HUES64 (cell line): ENCODE data around the gene PAAF1. TPM values are rescaled to one million over a fixed set of nuclear protein-coding genes. Genes with fewer than 3 reads are reported as not detected.

ENCODE experiments used
- H3K27ac ChIP-seq: 2 replicates; pipeline ENCODE4 v1.7.0; 2013; ENCODE audit warnings: low read depth, low read length, inconsistent platforms
- H3K27me3 ChIP-seq: 2 replicates; pipeline ENCODE4 v1.6.1; 2013; ENCODE audit warnings: mild to moderate bottlenecking, low read length; ENCODE audit not compliant: insufficient read depth
- H3K36me3 ChIP-seq: 2 replicates; pipeline ENCODE4 v1.6.1; 2013; ENCODE audit warnings: mild to moderate bottlenecking, low read length; ENCODE audit not compliant: insufficient read depth
- H3K4me1 ChIP-seq: 2 replicates; pipeline ENCODE4 v1.6.1; 2013; ENCODE audit warnings: mild to moderate bottlenecking, low read length, moderate library complexity; ENCODE audit not compliant: insufficient read depth
- H3K4me3 ChIP-seq: 2 replicates; pipeline ENCODE4 v1.5.1; 2013; ENCODE audit warnings: mild to moderate bottlenecking, low read length, moderate library complexity
- H3K9ac ChIP-seq: 2 replicates; pipeline ENCODE4 v1.6.1; 2013; ENCODE audit warnings: mild to moderate bottlenecking, low read depth, low read length
- H3K9me3 ChIP-seq: 2 replicates; pipeline ENCODE4 v1.6.1; 2013; ENCODE audit warnings: low read depth, low read length; ENCODE audit not compliant: insufficient read depth
- WGBS: fragments of 150-250, 120-280 bp; methylation state at CpG from one replicate; pipeline ENCODE4 v1.1.7; 2013; ENCODE audit warnings: missing lambda C conversion rate; 5-methylcytosine and 5-hydroxymethylcytosine counted together
- polyA plus RNA-seq, 2 experiments: library from polyadenylated mRNA; stranded (reverse); fragments of 50-300 nt; gene quantifications; one replicate each; pipeline ENCODE4 v1.2.3, GENCODE V29; 2013

The PAAF1 gene
- 13.2 TPM for polyA plus RNA-seq (2013, experiment 1 of 2)
- polyA plus RNA-seq (2013, experiment 2 of 2) = 22.6 TPM

GRCh38 chr11:73876424-73877310 lies at the start of gene PAAF1, which contains the start of gene COA4:
Gene PAAF1, plus strand, starts transcription at chr11:73876999. Its CDS starts 23 bp downstream, at chr11:73877022.
Gene COA4, minus strand, starts transcription at chr11:73876846. Its CDS starts 3,468 bp downstream, at chr11:73873378.
- no peaks in the 10 kb centered on the region for H3K9me3 ChIP-seq
- peaks cover 47% of the 10 kb centered on the region for H3K36me3 ChIP-seq
- H3K27ac ChIP-seq = peak within 1 kb of the TSS; percentile 98
- WGBS = under 1% methylated on average over 57 of the region's 57 CpGs
- peak within 1 kb of the TSS; percentile 97 for H3K9ac ChIP-seq
- H3K4me3 ChIP-seq = peak within 1 kb of the TSS; percentile 93
- H3K27me3 ChIP-seq = no peaks in the 10 kb centered on the region
- peaks cover 15% of the 10 kb centered on the region; the same call in 1 of the 2 replicates for H3K4me1 ChIP-seq

- H3K9me3 ChIP-seq = no peaks in the 10 kb centered on the region
- 75% methylated on average over 1 of the region's 1 CpG for WGBS
These were observed 46.5 kb upstream of the PAAF1 start for GRCh38 chr11:73830261-73830660.

GRCh38 chr11:73833067-73833466 lies 43.7 kb upstream of the PAAF1 start:
- no peak overlapping the region for H3K27ac ChIP-seq
- no peak overlapping the region for H3K4me3 ChIP-seq
- H3K27me3 ChIP-seq = no peaks in the 10 kb centered on the region
- H3K9me3 ChIP-seq = no peaks in the 10 kb centered on the region
- no peaks in the 10 kb centered on the region for H3K4me1 ChIP-seq
- peaks cover 10% of the 10 kb centered on the region; the same call in 1 of the 2 replicates for H3K36me3 ChIP-seq
- 88% methylated on average over 2 of the region's 2 CpGs for WGBS
- H3K9ac ChIP-seq = no peak overlapping the region

More at GRCh38 chr11:73830261-73830660, 46.5 kb upstream of the PAAF1 start:
- Histone ChIP-seq H3K4me3 (no peak overlapping the region), H3K27ac (no peak overlapping the region), H3K9ac (no peak overlapping the region), H3K27me3 (no peaks in the 10 kb centered on the region), H3K36me3 (peaks cover 28% of the 10 kb centered on the region), H3K4me1 (no peaks in the 10 kb centered on the region)

GRCh38 chr11:73838443-73839122 lies 38.2 kb upstream of the PAAF1 start:
- 0 out of 2 replicates have a peak, but pooled peaks cover 7% of the 10 kb centered on the region for H3K4me1 ChIP-seq
- no peak overlapping the region; the same call in 1 of the 2 replicates for H3K9ac ChIP-seq
- H3K36me3 ChIP-seq = peaks cover 10% of the 10 kb centered on the region; the same call in 1 of the 2 replicates
- no peak overlapping the region for H3K4me3 ChIP-seq
- 64% methylated on average over 3 of the region's 3 CpGs for WGBS
- H3K9me3 ChIP-seq = no peaks in the 10 kb centered on the region
- H3K27me3 ChIP-seq = no peaks in the 10 kb centered on the region
- H3K27ac ChIP-seq = peak overlapping the region; percentile 2; the same call in 1 of the 2 replicates

- Histone ChIP-seq H3K36me3 (peaks cover 7% of the 10 kb centered on the region; the same call in 1 of the 2 replicates), H3K27me3 (no peaks in the 10 kb centered on the region)
These were observed 37.7 kb upstream of the PAAF1 start for GRCh38 chr11:73839123-73839457.

GRCh38 chr11:73851046-73851764 lies 25.6 kb upstream of the PAAF1 start:
- no peaks in the 10 kb centered on the region for H3K9me3 ChIP-seq
- no peaks in the 10 kb centered on the region for H3K36me3 ChIP-seq
- no peak overlapping the region for H3K9ac ChIP-seq
- 100% methylated on average over 1 of the region's 3 CpGs for WGBS
- peaks cover 5% of the 10 kb centered on the region; the same call in 1 of the 2 replicates for H3K4me1 ChIP-seq
- no peaks in the 10 kb centered on the region for H3K27me3 ChIP-seq
- no peak overlapping the region for H3K4me3 ChIP-seq
- no peak overlapping the region for H3K27ac ChIP-seq

More at GRCh38 chr11:73839123-73839457, 37.7 kb upstream of the PAAF1 start:
- H3K9ac ChIP-seq = no peak overlapping the region
- H3K9me3 ChIP-seq = no peaks in the 10 kb centered on the region
- 0 out of 2 replicates have a peak, but pooled peaks cover 7% of the 10 kb centered on the region for H3K4me1 ChIP-seq
- H3K27ac ChIP-seq = no peak overlapping the region
- no peak overlapping the region for H3K4me3 ChIP-seq

GRCh38 chr11:73852049-73852448 lies 24.8 kb upstream of the PAAF1 start:
- H3K4me3 ChIP-seq = no peak overlapping the region
- no peaks in the 10 kb centered on the region for H3K36me3 ChIP-seq
- peaks cover 10% of the 10 kb centered on the region for H3K4me1 ChIP-seq
- 95% methylated on average over 3 of the region's 3 CpGs for WGBS
- H3K9ac ChIP-seq = no peak overlapping the region
- no peaks in the 10 kb centered on the region for H3K9me3 ChIP-seq
- no peak overlapping the region for H3K27ac ChIP-seq
- H3K27me3 ChIP-seq = no peaks in the 10 kb centered on the region

- 90% methylated on average over 1 of the region's 1 CpG for WGBS
- Histone ChIP-seq H3K27ac (no peak overlapping the region), H3K27me3 (no peaks in the 10 kb centered on the region), H3K4me1 (peaks cover 10% of the 10 kb centered on the region), H3K9me3 (no peaks in the 10 kb centered on the region), H3K36me3 (no peaks in the 10 kb centered on the region), H3K4me3 (no peak overlapping the region), H3K9ac (no peak overlapping the region)
These were observed 22.1 kb upstream of the PAAF1 start for GRCh38 chr11:73854680-73855079.

GRCh38 chr11:73856031-73856567 lies 20.7 kb upstream of the PAAF1 start:
- Histone ChIP-seq H3K36me3 (peaks cover 10% of the 10 kb centered on the region; the same call in 1 of the 2 replicates), H3K27me3 (no peaks in the 10 kb centered on the region), H3K9me3 (no peaks in the 10 kb centered on the region), H3K9ac (no peak overlapping the region), H3K4me3 (no peak overlapping the region), H3K27ac (peak overlapping the region; percentile 46; the same call in 1 of the 2 replicates), H3K4me1 (peaks cover 10% of the 10 kb centered on the region)
- WGBS = 100% methylated on average over 1 of the region's 1 CpG

GRCh38 chr11:73859671-73860070 lies 17.1 kb upstream of the PAAF1 start:
- Histone ChIP-seq H3K9ac (no peak overlapping the region), H3K27me3 (no peaks in the 10 kb centered on the region), H3K4me1 (peaks cover 10% of the 10 kb centered on the region), H3K36me3 (peaks cover 29% of the 10 kb centered on the region), H3K4me3 (no peak overlapping the region), H3K9me3 (no peaks in the 10 kb centered on the region), H3K27ac (no peak overlapping the region)
- 90% methylated on average over 2 of the region's 2 CpGs for WGBS
